Right hindlimb (tissue), 1 donor: ENCODE measurements around the gene TCAP.

Source experiments
- DNase-seq: peaks from one replicate; pipeline ENCODE4 v3.0.0-alpha.2; 2018

TCAP gene

GRCh38 chr17:39651923-39652586 lies 13.1 kb upstream of the TCAP start:
- DNase-seq, result no peak

DNA sequence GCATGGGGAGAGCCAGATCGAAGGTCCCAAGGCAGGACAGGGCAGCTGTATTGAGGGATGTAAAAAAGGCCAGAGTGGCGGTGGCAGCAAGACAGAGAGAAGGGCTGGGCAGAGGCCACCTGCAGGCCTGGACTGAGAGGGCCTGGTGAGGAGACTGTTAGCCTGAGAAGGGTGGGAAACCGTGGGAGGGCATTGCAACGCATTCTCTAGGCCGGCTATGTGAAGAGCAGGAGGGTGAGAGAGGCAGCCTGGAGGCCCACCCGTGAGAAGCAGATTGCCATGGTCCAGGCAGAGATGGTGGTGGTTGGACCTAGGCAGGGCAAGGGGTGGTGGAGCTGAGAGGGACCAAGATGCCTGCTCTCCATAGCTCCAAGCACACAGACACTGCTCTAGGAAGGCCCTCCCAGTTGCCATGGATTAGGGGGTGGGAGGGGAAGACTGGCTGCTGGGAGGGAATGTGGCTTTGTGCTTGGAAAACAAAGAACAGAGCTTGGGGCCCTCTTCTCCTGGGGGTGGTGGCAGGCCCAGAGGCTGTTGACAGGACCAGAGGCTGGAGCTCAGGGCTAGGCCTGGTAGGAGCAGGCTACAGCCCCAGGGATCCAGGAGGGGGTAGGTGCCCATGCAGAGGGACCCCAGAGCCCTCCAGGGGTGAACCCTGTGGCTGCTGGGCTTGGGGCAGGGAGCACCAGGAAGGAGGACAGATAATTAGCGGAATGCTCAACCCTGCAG lies 12.4 kb upstream of the TCAP start:
- DNase-seq, result no peak

GRCh38 chr17:39653316-39653661 lies 11.9 kb upstream of the TCAP start:
- no peak for DNase-seq

GRCh38 chr17:39653662-39654331 lies 11.4 kb upstream of the TCAP start:
- DNase-seq, result no peak

DNA sequence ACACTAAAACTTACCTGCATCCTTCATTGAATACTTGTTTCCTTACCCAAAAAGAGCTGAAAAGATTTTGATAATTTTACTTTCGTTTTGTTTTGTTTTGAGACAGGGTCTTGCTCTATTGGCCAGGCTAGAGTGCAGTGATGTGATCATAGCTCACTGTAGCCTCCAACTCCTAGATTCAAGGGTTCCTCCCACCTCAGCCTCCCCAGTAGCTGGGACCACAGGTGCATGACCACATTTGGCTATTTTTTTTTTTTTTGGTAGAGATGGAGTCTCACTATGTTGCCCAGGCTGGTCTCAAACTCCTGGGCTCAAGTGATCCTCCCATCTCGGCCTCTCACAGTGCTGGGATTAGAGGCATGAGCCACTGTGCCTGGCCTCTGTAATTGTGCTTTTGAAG lies 10.0 kb upstream of the TCAP start:
- no peak for DNase-seq

DNA sequence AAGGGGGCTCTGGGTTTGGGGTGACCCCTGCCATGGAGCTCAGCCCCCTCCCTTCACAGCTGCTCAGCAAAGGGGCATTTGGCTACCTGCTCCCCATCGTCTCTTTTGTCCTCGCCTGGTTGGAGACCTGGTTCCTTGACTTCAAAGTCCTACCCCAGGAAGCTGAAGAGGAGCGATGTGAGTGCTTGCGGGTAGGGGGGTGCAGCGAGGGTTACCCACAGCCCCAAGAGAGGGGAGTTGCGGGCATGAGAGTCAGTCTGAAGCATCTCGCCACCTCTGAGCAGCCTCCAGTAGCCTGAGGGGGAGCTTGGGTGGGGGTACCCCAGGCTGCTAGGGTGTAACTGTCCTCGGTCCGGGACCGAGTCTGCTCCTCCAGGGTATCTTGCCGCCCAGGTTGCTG lies 6.8 kb upstream of the TCAP start:
- DNase-seq, result no peak

- DNase-seq, result no peak
These were observed 6.4 kb upstream of the TCAP start for GRCh38 chr17:39658760-39659159.

- no peak for DNase-seq
These were observed 5.7 kb upstream of the TCAP start for GRCh38 chr17:39659279-39660010.

GRCh38 chr17:39660011-39660360 lies 5.2 kb upstream of the TCAP start:
- DNase-seq, result no peak

- DNase-seq, result no peak
These were observed 4.5 kb upstream of the TCAP start for GRCh38 chr17:39660397-39661385.

- DNase-seq, result no peak
These were observed 3.2 kb upstream of the TCAP start for GRCh38 chr17:39661744-39662541.

DNA sequence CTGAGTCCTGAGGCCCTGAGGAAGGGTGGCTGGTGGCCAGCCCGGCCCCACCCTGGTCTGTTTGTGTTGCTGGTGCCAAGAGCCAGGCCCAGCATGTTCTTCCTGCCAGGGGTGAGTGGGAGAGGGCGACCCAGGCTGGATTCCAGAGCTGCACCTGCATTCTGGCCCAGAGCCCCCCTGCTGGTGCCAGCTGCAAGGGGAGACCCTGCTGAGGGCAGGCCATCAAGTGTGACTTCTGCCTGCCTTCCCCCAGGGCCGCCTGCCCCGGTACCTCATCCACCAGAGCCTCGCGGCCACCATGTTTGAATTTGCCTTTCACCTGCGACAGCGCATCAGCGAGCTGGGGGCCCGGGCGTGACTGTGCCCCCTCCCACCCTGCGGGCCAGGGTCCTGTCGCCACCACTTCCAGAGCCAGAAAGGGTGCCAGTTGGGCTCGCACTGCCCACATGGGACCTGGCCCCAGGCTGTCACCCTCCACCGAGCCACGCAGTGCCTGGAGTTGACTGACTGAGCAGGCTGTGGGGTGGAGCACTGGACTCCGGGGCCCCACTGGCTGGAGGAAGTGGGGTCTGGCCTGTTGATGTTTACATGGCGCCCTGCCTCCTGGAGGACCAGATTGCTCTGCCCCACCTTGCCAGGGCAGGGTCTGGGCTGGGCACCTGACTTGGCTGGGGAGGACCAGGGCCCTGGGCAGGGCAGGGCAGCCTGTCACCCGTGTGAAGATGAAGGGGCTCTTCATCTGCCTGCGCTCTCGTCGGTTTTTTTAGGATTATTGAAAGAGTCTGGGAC lies 2.4 kb upstream of the TCAP start:
- no peak for DNase-seq

- no peak for DNase-seq
These were observed 1.8 kb upstream of the TCAP start for GRCh38 chr17:39663340-39663687.

GRCh38 chr17:39663688-39664580 lies 1.2 kb upstream of the TCAP start:
- no peak for DNase-seq

DNA sequence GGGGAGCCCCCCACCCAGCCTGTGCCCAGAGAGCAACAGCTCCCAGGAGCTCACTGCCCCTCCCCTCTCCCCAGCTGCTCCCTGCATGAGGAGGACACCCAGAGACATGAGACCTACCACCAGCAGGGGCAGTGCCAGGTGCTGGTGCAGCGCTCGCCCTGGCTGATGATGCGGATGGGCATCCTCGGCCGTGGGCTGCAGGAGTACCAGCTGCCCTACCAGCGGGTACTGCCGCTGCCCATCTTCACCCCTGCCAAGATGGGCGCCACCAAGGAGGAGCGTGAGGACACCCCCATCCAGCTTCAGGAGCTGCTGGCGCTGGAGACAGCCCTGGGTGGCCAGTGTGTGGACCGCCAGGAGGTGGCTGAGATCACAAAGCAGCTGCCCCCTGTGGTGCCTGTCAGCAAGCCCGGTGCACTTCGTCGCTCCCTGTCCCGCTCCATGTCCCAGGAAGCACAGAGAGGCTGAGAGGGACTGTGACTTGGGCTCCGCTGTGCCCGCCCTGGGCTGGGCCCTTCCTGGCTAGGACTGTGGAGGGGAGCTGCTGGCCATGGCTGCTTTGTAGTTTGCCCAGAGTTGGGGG lies 584 bp downstream of the TCAP start:
- no peak for DNase-seq

GRCh38 chr17:39666231-39666600 lies 1.1 kb downstream of the TCAP start:
- no peak for DNase-seq

GRCh38 chr17:39666601-39667261 lies 1.6 kb downstream of the TCAP start:
- no peak for DNase-seq

GRCh38 chr17:39667262-39667944 lies 2.3 kb downstream of the TCAP start:
- no peak for DNase-seq
